ENCODE results near the gene KLHDC9. TPM values are rescaled to one million over a fixed set of nuclear protein-coding genes. Genes with fewer than 3 reads are reported as not detected.

KLHDC9 gene
- total and polyA plus RNA-seq, 2 of the 13 experiments (the other 11 are each of a cell fraction or from before 2014, with no cell fraction given): 2.9 TPM

GRCh38 chr1:161098210-161099068 lies at the start of gene KLHDC9 (continued):
- TF ChIP-seq, protein P1, sequence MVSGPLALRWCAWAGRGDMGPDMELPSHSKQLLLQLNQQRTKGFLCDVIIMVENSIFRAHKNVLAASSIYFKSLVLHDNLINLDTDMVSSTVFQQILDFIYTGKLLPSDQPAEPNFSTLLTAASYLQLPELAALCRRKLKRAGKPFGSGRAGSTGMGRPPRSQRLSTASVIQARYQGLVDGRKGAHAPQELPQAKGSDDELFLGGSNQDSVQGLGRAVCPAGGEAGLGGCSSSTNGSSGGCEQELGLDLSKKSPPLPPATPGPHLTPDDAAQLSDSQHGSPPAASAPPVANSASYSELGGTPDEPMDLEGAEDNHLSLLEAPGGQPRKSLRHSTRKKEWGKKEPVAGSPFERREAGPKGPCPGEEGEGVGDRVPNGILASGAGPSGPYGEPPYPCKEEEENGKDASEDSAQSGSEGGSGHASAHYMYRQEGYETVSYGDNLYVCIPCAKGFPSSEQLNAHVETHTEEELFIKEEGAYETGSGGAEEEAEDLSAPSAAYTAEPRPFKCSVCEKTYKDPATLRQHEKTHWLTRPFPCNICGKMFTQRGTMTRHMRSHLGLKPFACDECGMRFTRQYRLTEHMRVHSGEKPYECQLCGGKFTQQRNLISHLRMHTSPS (CRISPR knock-in tag; IDR thresholded peaks at IDR 0.05; ENCODE audit: low read depth): no peak
- TF ChIP-seq ZNF292 (CRISPR knock-in tag; IDR thresholded peaks at IDR 0.05; ENCODE audit: borderline replicate concordance, low read depth) (no peak), ZNF761 (CRISPR knock-in tag; conservative IDR thresholded peaks at IDR 0.05) (peak; percentile 40; the same call in 1 of the 2 replicates), ZNF678 (CRISPR knock-in tag; IDR thresholded peaks at IDR 0.05) (no peak), PAWR (CRISPR knock-in tag; IDR thresholded peaks at IDR 0.05; ENCODE audit: borderline replicate concordance) (no peak), ZNF10 (CRISPR knock-in tag; IDR thresholded peaks at IDR 0.05; ENCODE audit: borderline replicate concordance, low read depth) (no peak), KDM3A (CRISPR knock-in tag; IDR thresholded peaks at IDR 0.05; ENCODE audit: low read depth) (no peak), ZNF136 (CRISPR knock-in tag; IDR thresholded peaks at IDR 0.05; ENCODE audit: low read depth) (0 out of 2 replicates have a peak, but pooled peaks have one; percentile 24), AGO2 (optimal IDR thresholded peaks at IDR 0.05; ENCODE audit: low read depth, low read length) (peak; percentile 88), ZNF768 (CRISPR knock-in tag; IDR thresholded peaks at IDR 0.05) (0 out of 2 replicates have a peak, but pooled peaks have one; percentile 23), ZNF260 (CRISPR knock-in tag; IDR thresholded peaks at IDR 0.05; ENCODE audit: borderline replicate concordance, low read depth) (no peak), ZNF251 (CRISPR knock-in tag; IDR thresholded peaks at IDR 0.05) (no peak), TEAD3 (CRISPR knock-in tag; optimal IDR thresholded peaks at IDR 0.05; ENCODE audit: borderline replicate concordance) (peak; percentile 18), ATRX (CRISPR knock-in tag; IDR thresholded peaks at IDR 0.05; ENCODE audit: borderline replicate concordance) (no peak), HOXA7 (CRISPR knock-in tag; IDR thresholded peaks at IDR 0.05) (no peak), THAP9 (CRISPR knock-in tag; IDR thresholded peaks at IDR 0.05; ENCODE audit: borderline replicate concordance) (no peak; the same call in 1 of the 2 replicates), MXI1 (IDR thresholded peaks at IDR 0.05; ENCODE audit: borderline replicate concordance, low read depth, low read length) (peak; percentile 79; the same call in 2 of the 3 replicates), MYC (CRISPR knock-in tag; IDR thresholded peaks at IDR 0.05; ENCODE audit: borderline replicate concordance) (peak; percentile 31; the same call in 1 of the 2 replicates), RFX1 (IDR thresholded peaks at IDR 0.05) (peak; percentile 91), ZNF34 (CRISPR knock-in tag; IDR thresholded peaks at IDR 0.05; ENCODE audit: borderline replicate concordance) (no peak)
- TF ChIP-seq, protein P2, sequence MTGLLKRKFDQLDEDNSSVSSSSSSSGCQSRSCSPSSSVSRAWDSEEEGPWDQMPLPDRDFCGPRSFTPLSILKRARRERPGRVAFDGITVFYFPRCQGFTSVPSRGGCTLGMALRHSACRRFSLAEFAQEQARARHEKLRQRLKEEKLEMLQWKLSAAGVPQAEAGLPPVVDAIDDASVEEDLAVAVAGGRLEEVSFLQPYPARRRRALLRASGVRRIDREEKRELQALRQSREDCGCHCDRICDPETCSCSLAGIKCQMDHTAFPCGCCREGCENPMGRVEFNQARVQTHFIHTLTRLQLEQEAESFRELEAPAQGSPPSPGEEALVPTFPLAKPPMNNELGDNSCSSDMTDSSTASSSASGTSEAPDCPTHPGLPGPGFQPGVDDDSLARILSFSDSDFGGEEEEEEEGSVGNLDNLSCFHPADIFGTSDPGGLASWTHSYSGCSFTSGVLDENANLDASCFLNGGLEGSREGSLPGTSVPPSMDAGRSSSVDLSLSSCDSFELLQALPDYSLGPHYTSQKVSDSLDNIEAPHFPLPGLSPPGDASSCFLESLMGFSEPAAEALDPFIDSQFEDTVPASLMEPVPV (CRISPR knock-in tag; IDR thresholded peaks at IDR 0.05): no peak; the same call in 1 of the 2 replicates
- TF ChIP-seq, protein P3, sequence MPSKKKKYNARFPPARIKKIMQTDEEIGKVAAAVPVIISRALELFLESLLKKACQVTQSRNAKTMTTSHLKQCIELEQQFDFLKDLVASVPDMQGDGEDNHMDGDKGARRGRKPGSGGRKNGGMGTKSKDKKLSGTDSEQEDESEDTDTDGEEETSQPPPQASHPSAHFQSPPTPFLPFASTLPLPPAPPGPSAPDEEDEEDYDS (CRISPR knock-in tag; IDR thresholded peaks at IDR 0.05): 0 out of 2 replicates have a peak, but pooled peaks have one; percentile 13

All from HepG2 (cell line).